Keratinocyte (primary cell): Measurements from ENCODE around the gene PEX11G. TPM values are rescaled to one million over a fixed set of nuclear protein-coding genes. Genes with fewer than 3 reads are reported as not detected.

ENCODE experiments used
- DNase-seq: peaks from one replicate; pipeline ENCODE4 v3.0.0-alpha.2; 2011; ENCODE audit warnings: low read depth, missing footprints, low spot score
- FAIRE-seq: peaks from 2 replicates; lab custom pipeline; 2011; peaks lifted over from hg19 to GRCh38; lab: Jason Lieb, UNC
- H2AFZ ChIP-seq: 2 replicates; pipeline ENCODE4 v1.6.0; 2012; ENCODE audit warnings: low read length, control low read depth, inconsistent platforms; ENCODE audit not compliant: control insufficient read depth
- H3K27ac ChIP-seq: 2 replicates; pipeline ENCODE4 v1.5.1; 2011; ENCODE audit warnings: low read length; ENCODE audit not compliant: control insufficient read depth, insufficient read depth
- H3K27me3 ChIP-seq: 3 replicates; pipeline ENCODE4 v1.6.0; 2011; ENCODE audit warnings: low read length; ENCODE audit not compliant: control insufficient read depth, insufficient read depth; ENCODE audit errors: extremely low read depth
- H3K36me3 ChIP-seq, 2 experiments: 2 replicates in 1 of 2; 3 replicates in 1 of 2; pipeline ENCODE4 v1.5.1; 2011; ENCODE audit warnings: low read length in 2 of 2, mild to moderate bottlenecking in 1 of 2; ENCODE audit not compliant: control insufficient read depth in 2 of 2, insufficient read depth in 2 of 2; ENCODE audit errors: extremely low read depth in 1 of 2
- H3K4me1 ChIP-seq: 3 replicates; pipeline ENCODE4 v1.5.1; 2011; ENCODE audit warnings: low read length; ENCODE audit not compliant: control insufficient read depth, insufficient read depth; ENCODE audit errors: extremely low read depth
- H3K4me2 ChIP-seq: 3 replicates; pipeline ENCODE4 v1.6.0; 2011; ENCODE audit warnings: low read depth, low read length; ENCODE audit not compliant: control insufficient read depth, insufficient read depth; ENCODE audit errors: extremely low read depth
- H3K4me3 ChIP-seq, 3 experiments: fragments of 200-600 bp in 1 of 3; sonication (generic) in 1 of 3; 2 replicates in 2 of 3; 3 replicates in 1 of 3; pipeline ENCODE4 v1.5.1; 2011 to 2016; ENCODE audit warnings: low read length in 3 of 3, mild to moderate bottlenecking in 3 of 3, control low read depth in 2 of 3, inconsistent platforms in 1 of 3, low read depth in 1 of 3, mixed read lengths in 1 of 3, mixed run types in 1 of 3, moderate library complexity in 1 of 3; ENCODE audit not compliant: control insufficient read depth in 2 of 3, insufficient read depth in 2 of 3; ENCODE audit errors: extremely low read depth in 1 of 3
- H3K79me2 ChIP-seq: 2 replicates; pipeline ENCODE4 v1.6.0; 2012; ENCODE audit warnings: low read length; ENCODE audit not compliant: control insufficient read depth, insufficient read depth
- H3K9ac ChIP-seq: 3 replicates; pipeline ENCODE4 v1.6.0; 2011; ENCODE audit warnings: low read length; ENCODE audit not compliant: control insufficient read depth, insufficient read depth; ENCODE audit errors: extremely low read depth
- H3K9me1 ChIP-seq: 3 replicates; pipeline ENCODE4 v1.6.0; 2011; ENCODE audit warnings: low read length; ENCODE audit not compliant: control insufficient read depth, insufficient read depth; ENCODE audit errors: extremely low read depth
- H3K9me3 ChIP-seq: 2 replicates; pipeline ENCODE4 v1.5.1; 2012; ENCODE audit warnings: low read depth, low read length; ENCODE audit not compliant: control insufficient read depth
- H4K20me1 ChIP-seq: 3 replicates; pipeline ENCODE4 v1.6.0; 2011; ENCODE audit warnings: low read length; ENCODE audit not compliant: control insufficient read depth, insufficient read depth; ENCODE audit errors: extremely low read depth
- EZH2 ChIP-seq: IDR thresholded peaks from one replicate; pipeline ENCODE4 v1.6.1; 2012; ENCODE audit warnings: inconsistent platforms, mild to moderate bottlenecking, low read length, moderate library complexity
- dilution Hi-C: fragments of 300-500 bp; cut with MboI; formaldehyde crosslinking; loops from one replicate; pipeline ENCODE4 v1.7.0; 2020; ENCODE audit warnings: low sequenced_read_pairs; ENCODE audit not compliant: extremely low pct_ligation_motif_present
- polyA plus RNA-seq, 5 experiments: library from polyadenylated mRNA; depleted of rRNA in 3 of 5; stranded (reverse) in 3 of 5; stranded (forward) in 1 of 5; unstranded in 1 of 5; fragments of >200 nt; gene quantifications; 1 replicate in 1 of 5; 2 replicates in 3 of 5; 3 replicates in 1 of 5; pipeline versions ENCODE4 v1.2.1 to v1.2.3, GENCODE V29; 2011 to 2012; ENCODE audit warnings: missing spikeins in 2 of 5, low read depth in 1 of 5, low replicate concordance in 1 of 5
- TF ChIP-seq, protein P1 (sequence below), 3 experiments: IDR thresholded peaks in 1 of 3; conservative IDR thresholded peaks in 1 of 3; optimal IDR thresholded peaks in 1 of 3; 2 replicates in 2 of 3; 3 replicates in 1 of 3; pipeline versions ENCODE3 to v1.5.1; 2011; ENCODE audit warnings: low read length in 3 of 3, mild to moderate bottlenecking in 3 of 3, moderate library complexity in 2 of 3, control low read depth in 1 of 3, inconsistent platforms in 1 of 3; ENCODE audit not compliant: insufficient read depth in 2 of 3; ENCODE audit errors: extremely low read depth in 1 of 3

Gene PEX11G
- polyA plus RNA-seq, 1 donor (not counting 4 experiments of a cell fraction or from before 2014, with no cell fraction given), result 1.1 TPM

DNA sequence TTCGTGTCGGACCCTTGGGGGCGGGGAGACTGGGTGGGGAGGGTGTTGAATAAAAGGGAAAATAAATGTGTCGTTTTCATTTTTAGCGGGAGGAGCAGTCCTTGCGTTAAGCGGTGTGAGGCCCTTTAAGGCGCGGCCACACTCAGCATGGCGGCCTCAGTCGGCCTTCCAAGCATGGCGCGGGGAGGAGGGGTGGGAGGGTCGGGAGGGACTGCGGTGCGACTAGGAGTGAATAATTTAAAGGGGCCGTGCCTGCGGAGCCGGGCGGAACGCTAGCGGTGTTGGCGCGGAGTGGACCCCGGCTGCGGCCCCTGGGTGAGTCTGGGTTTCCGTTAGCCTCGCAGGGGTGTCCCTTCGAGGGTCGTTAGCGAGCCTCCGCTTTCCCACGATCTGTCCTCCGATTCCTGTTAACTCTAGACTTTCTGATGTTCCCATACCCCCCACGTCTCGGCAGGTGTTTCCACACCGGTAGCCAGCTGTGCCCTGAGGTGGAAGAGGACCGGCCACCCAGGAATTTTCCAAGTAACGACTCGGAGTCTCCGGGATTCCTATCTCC is 45.2 kb upstream of the PEX11G start:
- DNase-seq (no peak), FAIRE-seq (no peak)
- peak overlapping the region; percentile 73 for H3K9ac ChIP-seq
- peak overlapping the region; percentile 78 for H2AFZ ChIP-seq
- H3K4me1 ChIP-seq, result peaks cover 6% of the 10 kb centered on the region
- H3K9me1 ChIP-seq, result no peaks in the 10 kb centered on the region
- H3K36me3 ChIP-seq, result peaks cover 0 to 17% of the 10 kb centered on the region in 2 experiments
- TF ChIP-seq, protein P1, sequence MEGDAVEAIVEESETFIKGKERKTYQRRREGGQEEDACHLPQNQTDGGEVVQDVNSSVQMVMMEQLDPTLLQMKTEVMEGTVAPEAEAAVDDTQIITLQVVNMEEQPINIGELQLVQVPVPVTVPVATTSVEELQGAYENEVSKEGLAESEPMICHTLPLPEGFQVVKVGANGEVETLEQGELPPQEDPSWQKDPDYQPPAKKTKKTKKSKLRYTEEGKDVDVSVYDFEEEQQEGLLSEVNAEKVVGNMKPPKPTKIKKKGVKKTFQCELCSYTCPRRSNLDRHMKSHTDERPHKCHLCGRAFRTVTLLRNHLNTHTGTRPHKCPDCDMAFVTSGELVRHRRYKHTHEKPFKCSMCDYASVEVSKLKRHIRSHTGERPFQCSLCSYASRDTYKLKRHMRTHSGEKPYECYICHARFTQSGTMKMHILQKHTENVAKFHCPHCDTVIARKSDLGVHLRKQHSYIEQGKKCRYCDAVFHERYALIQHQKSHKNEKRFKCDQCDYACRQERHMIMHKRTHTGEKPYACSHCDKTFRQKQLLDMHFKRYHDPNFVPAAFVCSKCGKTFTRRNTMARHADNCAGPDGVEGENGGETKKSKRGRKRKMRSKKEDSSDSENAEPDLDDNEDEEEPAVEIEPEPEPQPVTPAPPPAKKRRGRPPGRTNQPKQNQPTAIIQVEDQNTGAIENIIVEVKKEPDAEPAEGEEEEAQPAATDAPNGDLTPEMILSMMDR (optimal IDR thresholded peaks at IDR 0.05 in 1 of 3, IDR thresholded peaks at IDR 0.05 in 1 of 3, conservative IDR thresholded peaks at IDR 0.05 in 1 of 3; ENCODE audit: extremely low read depth in 1 of 3, insufficient read depth in 2 of 3, low read length in 3 of 3), result no peak
- no peak for TF ChIP-seq EZH2
- peak overlapping the region; percentile 85 for H3K4me2 ChIP-seq
- H3K79me2 ChIP-seq, result peaks cover 1% of the 10 kb centered on the region
- H4K20me1 ChIP-seq, result no peaks in the 10 kb centered on the region
- peak overlapping the region; percentile 89 to 98 (median 89) for H3K4me3 ChIP-seq
- H3K27me3 ChIP-seq, result no peaks in the 10 kb centered on the region
- H3K9me3 ChIP-seq, result no peaks in the 10 kb centered on the region
- dilution Hi-C loops, result no loop called here
- H3K27ac ChIP-seq, result peak overlapping the region; percentile 62

DNA sequence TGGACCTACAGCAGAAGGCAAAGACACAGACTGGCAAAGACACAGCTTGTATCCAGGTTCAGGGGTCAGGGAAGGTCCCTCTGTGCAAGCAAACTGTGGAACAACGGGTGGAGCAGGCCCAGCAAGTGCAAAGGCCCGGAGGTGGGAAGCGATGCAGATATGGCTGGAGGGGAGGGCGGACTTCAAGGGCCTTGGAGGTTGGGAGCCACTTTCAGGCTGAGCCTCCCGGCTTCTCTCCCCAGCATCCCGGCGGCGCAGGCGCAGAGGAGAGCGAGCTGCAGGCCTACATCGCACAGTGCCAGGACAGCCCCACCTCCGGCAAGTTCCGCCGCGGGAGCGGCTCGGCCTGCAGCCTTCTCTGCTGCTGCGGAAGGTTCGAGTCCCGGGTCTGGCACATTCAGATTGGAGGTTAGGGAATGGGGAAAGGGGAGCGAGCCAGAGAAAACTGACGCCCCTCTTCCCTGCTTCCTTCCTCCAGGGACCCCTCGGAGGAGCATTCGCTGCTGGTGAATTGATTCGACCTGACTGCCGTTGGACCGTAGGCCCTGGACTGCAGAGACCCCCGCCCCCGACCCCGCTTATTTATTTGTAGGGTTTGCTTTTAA is 44.5 kb upstream of the PEX11G start:
- Histone ChIP-seq H3K27me3 (no peaks in the 10 kb centered on the region), H3K79me2 (peaks cover 1% of the 10 kb centered on the region), H3K9me3 (no peaks in the 10 kb centered on the region), H3K27ac (peak overlapping the region; percentile 62), H3K4me1 (peaks cover 6% of the 10 kb centered on the region), H3K9me1 (no peaks in the 10 kb centered on the region), H3K36me3 (peaks cover 0 to 15% of the 10 kb centered on the region in 2 experiments), H3K9ac (peak overlapping the region; percentile 73), H4K20me1 (no peaks in the 10 kb centered on the region), H3K4me2 (peak overlapping the region; percentile 85), H2AFZ (peak overlapping the region; percentile 78), H3K4me3 (peak overlapping the region; percentile 71 to 98 (median 89))
- TF ChIP-seq, protein P1 (optimal IDR thresholded peaks at IDR 0.05 in 1 of 3, IDR thresholded peaks at IDR 0.05 in 1 of 3, conservative IDR thresholded peaks at IDR 0.05 in 1 of 3; ENCODE audit: extremely low read depth in 1 of 3, insufficient read depth in 2 of 3, low read length in 3 of 3), result no peak
- no peak for TF ChIP-seq EZH2
- peak; percentile 58 for FAIRE-seq
- dilution Hi-C loops, result no loop called here
- DNase-seq, result no peak
